Smooth muscle cell (in vitro differentiated cells): Measurements from ENCODE around the gene BLID. TPM values are rescaled to one million over a fixed set of nuclear protein-coding genes. Genes with fewer than 3 reads are reported as not detected.

ENCODE experiments used
- DNase-seq: peaks from one replicate; lab custom pipeline; 2025; ENCODE audit not compliant: unreplicated experiment; lab: John Stamatoyannopoulos, UW
- H2AFZ ChIP-seq: fragments of 200-600 bp; sonication (generic); 2 replicates; pipeline ENCODE4 v1.6.0; 2016; ENCODE audit warnings: antibody characterized with exemption, low read depth, mild to moderate bottlenecking
- H3F3A ChIP-seq: fragments of 200-600 bp; sonication (generic); 2 replicates; pipeline ENCODE4 v1.6.0; 2017; ENCODE audit warnings: antibody characterized with exemption, low read depth
- H3K27ac ChIP-seq: fragments of 200-600 bp; sonication (generic); 2 replicates; pipeline ENCODE4 v1.5.1; 2016; ENCODE audit warnings: low read depth, mild to moderate bottlenecking
- H3K27me3 ChIP-seq: fragments of 200-600 bp; sonication (generic); 2 replicates; pipeline ENCODE4 v1.6.1; 2016; ENCODE audit warnings: low read depth, mild to moderate bottlenecking
- H3K36me3 ChIP-seq: fragments of 200-600 bp; sonication (generic); 2 replicates; pipeline ENCODE4 v1.5.1; 2016; ENCODE audit warnings: low read depth
- H3K4me1 ChIP-seq: fragments of 200-600 bp; sonication (generic); 2 replicates; pipeline ENCODE4 v1.5.1; 2016; ENCODE audit warnings: low read depth
- H3K4me2 ChIP-seq: fragments of 200-600 bp; sonication (generic); 2 replicates; pipeline ENCODE4 v1.6.0; 2016; ENCODE audit warnings: mild to moderate bottlenecking
- H3K4me3 ChIP-seq: fragments of 200-600 bp; sonication (generic); 2 replicates; pipeline ENCODE4 v1.5.1; 2016; ENCODE audit warnings: mild to moderate bottlenecking
- H3K79me2 ChIP-seq: fragments of 200-600 bp; sonication (generic); 2 replicates; pipeline ENCODE4 v1.6.0; 2016; ENCODE audit warnings: low read depth, mild to moderate bottlenecking
- H3K9ac ChIP-seq: fragments of 200-600 bp; sonication (generic); 2 replicates; pipeline ENCODE4 v1.6.0; 2016; ENCODE audit warnings: low read depth
- H3K9me3 ChIP-seq: fragments of 200-600 bp; sonication (generic); replicated peaks from 2 replicates; pipeline ENCODE4 v1.5.1; 2016; ENCODE audit warnings: low read depth
- H4K20me1 ChIP-seq: fragments of 200-600 bp; sonication (generic); 2 replicates; pipeline ENCODE4 v1.6.0; 2016; ENCODE audit warnings: low read depth
- CTCF ChIP-seq: fragments of 200-600 bp; sonication (generic); IDR thresholded peaks from 2 replicates; pipeline ENCODE4 v1.5.1; 2017; ENCODE audit warnings: borderline replicate concordance, mild to moderate bottlenecking, antibody characterized with exemption; ENCODE audit not compliant: insufficient read depth, poor library complexity, severe bottlenecking
- WGBS: methylation state at CpG from one replicate; pipeline ENCODE4 v1.1.7; 2016; ENCODE audit warnings: low lambda C conversion rate; 5-methylcytosine and 5-hydroxymethylcytosine counted together
- polyA plus RNA-seq: library from polyadenylated mRNA; unstranded; fragments of >200 nt; fragmentation: Nextera tagmentation; extraction: Ambion mirVana; gene quantifications from 2 replicates; pipeline ENCODE4 v1.2.1, GENCODE V29; 2016
- total RNA-seq: library from RNA; depleted of rRNA; stranded (reverse); fragments of >200 nt; gene quantifications from 2 replicates; pipeline ENCODE4 v1.2.3, GENCODE V29; 2014

Gene BLID
- total and polyA plus RNA-seq, 2 experiments from 2014 or later: 0.18 to 4.7 TPM

GRCh38 chr11:122126024-122126688, 10.1 kb upstream of the BLID start:
- Histone ChIP-seq H3K27me3 (no peaks in the 10 kb centered on the region), H3K9ac (no peak overlapping the region), H2AFZ (no peak overlapping the region), H4K20me1 (no peaks in the 10 kb centered on the region), H3K79me2 (peaks cover 52% of the 10 kb centered on the region), H3K9me3 (no peaks in the 10 kb centered on the region), H3K36me3 (peaks cover 6% of the 10 kb centered on the region), H3K4me1 (no peaks in the 10 kb centered on the region), H3F3A (no peaks in the 10 kb centered on the region), H3K27ac (peak overlapping the region; percentile 25), H3K4me3 (no peak overlapping the region), H3K4me2 (no peak overlapping the region)
- no peak for DNase-seq
- TF ChIP-seq CTCF: no peak
- whole genome bisulfite sequencing: 87% methylated on average over 4 of the region's 4 CpGs

- WGBS: 83% methylated on average over 3 of the region's 3 CpGs
- no peak overlapping the region for H3K9ac ChIP-seq
- H3K9me3 ChIP-seq: no peaks in the 10 kb centered on the region
- no peak overlapping the region for H3K4me3 ChIP-seq
- peak overlapping the region; percentile 9 for H3K27ac ChIP-seq
- DNase-seq: no peak
- H2AFZ ChIP-seq: no peak overlapping the region
- no peak for TF ChIP-seq CTCF
- H3K79me2 ChIP-seq: peaks cover 51% of the 10 kb centered on the region
- H3K36me3 ChIP-seq: peaks cover 6% of the 10 kb centered on the region
- H4K20me1 ChIP-seq: no peaks in the 10 kb centered on the region
- H3K4me2 ChIP-seq: no peak overlapping the region
- no peaks in the 10 kb centered on the region for H3K27me3 ChIP-seq
- H3K4me1 ChIP-seq: no peaks in the 10 kb centered on the region
- no peaks in the 10 kb centered on the region for H3F3A ChIP-seq
These were observed 7.4 kb upstream of the BLID start for GRCh38 chr11:122123263-122123929.

GRCh38 chr11:122122179-122122578, 6.2 kb upstream of the BLID start:
- Histone ChIP-seq H4K20me1 (no peaks in the 10 kb centered on the region), H3K4me1 (no peaks in the 10 kb centered on the region), H3K36me3 (peaks cover 6% of the 10 kb centered on the region), H3K27me3 (no peaks in the 10 kb centered on the region), H3K9me3 (no peaks in the 10 kb centered on the region), H3K4me2 (no peak overlapping the region), H3K79me2 (peaks cover 48% of the 10 kb centered on the region), H3F3A (no peaks in the 10 kb centered on the region), H3K9ac (no peak overlapping the region), H2AFZ (no peak overlapping the region), H3K4me3 (no peak overlapping the region), H3K27ac (peak overlapping the region; percentile 11)
- no peak for DNase-seq
- TF ChIP-seq CTCF: no peak
- 29% methylated on average over 2 of the region's 2 CpGs for WGBS

GRCh38 chr11:122120096-122120495, 4.1 kb upstream of the BLID start:
- Histone ChIP-seq H3K27ac (no peak overlapping the region), H3F3A (no peaks in the 10 kb centered on the region), H3K79me2 (peaks cover 43% of the 10 kb centered on the region), H3K36me3 (peaks cover 6% of the 10 kb centered on the region), H3K9me3 (no peaks in the 10 kb centered on the region), H3K4me1 (no peaks in the 10 kb centered on the region), H2AFZ (no peak overlapping the region), H3K9ac (no peak overlapping the region), H3K27me3 (no peaks in the 10 kb centered on the region), H4K20me1 (no peaks in the 10 kb centered on the region), H3K4me3 (no peak overlapping the region), H3K4me2 (no peak overlapping the region)
- WGBS: 77% methylated on average over 6 of the region's 6 CpGs
- no peak for TF ChIP-seq CTCF
- no peak for DNase-seq
